CD4-positive, alpha-beta T cell treated with Interleukin-21 for 1 hour (primary cell): ENCODE measurements around the gene TESMIN.

Experiments used
- DNase-seq: peaks from one replicate; pipeline ENCODE4 v3.0.0-alpha.2; 2020

TESMIN gene

GRCh38 chr11:68658097-68658496 is 93.2 kb downstream of the TESMIN start:
- no peak for DNase-seq
